H9 (cell line): ENCODE results near the gene PHLPP2. TPM values are rescaled to one million over a fixed set of nuclear protein-coding genes. Genes with fewer than 3 reads are reported as not detected.

Source experiments
- DNase-seq: peaks from one replicate; pipeline ENCODE4 v3.0.0-alpha.2; 2017
- H2AFZ ChIP-seq: one replicate; pipeline ENCODE4 v1.6.1; 2013; ENCODE audit warnings: mild to moderate bottlenecking, low read length, control low read depth, moderate library complexity
- H2AK5ac ChIP-seq: 2 replicates; pipeline ENCODE4 v1.6.1; 2013; ENCODE audit warnings: low read length, control low read depth, mixed read lengths; ENCODE audit not compliant: insufficient read length
- H2BK120ac ChIP-seq: one replicate; pipeline ENCODE4 v1.6.1; 2013; ENCODE audit warnings: low read depth, mild to moderate bottlenecking, low read length, control low read depth, inconsistent platforms; ENCODE audit not compliant: poor library complexity, severe bottlenecking
- H2BK12ac ChIP-seq: 2 replicates; pipeline ENCODE4 v1.6.1; 2013; ENCODE audit warnings: low read length, control low read depth, mixed read lengths, low read depth; ENCODE audit not compliant: insufficient read length
- H2BK15ac ChIP-seq: 2 replicates; pipeline ENCODE4 v1.6.1; 2013; ENCODE audit warnings: low read depth, low read length, control low read depth
- H2BK20ac ChIP-seq: one replicate; pipeline ENCODE4 v1.6.1; 2013; ENCODE audit warnings: low read depth, mild to moderate bottlenecking, low read length, control low read depth, inconsistent platforms; ENCODE audit not compliant: poor library complexity, severe bottlenecking
- H2BK5ac ChIP-seq: 2 replicates; pipeline ENCODE4 v1.6.1; 2013; ENCODE audit warnings: low read length, control low read depth, mixed read lengths; ENCODE audit not compliant: insufficient read length
- H3K14ac ChIP-seq: 2 replicates; pipeline ENCODE4 v1.6.1; 2013; ENCODE audit warnings: low read length, control low read depth; ENCODE audit not compliant: insufficient read depth
- H3K18ac ChIP-seq: 2 replicates; pipeline ENCODE4 v1.6.1; 2013; ENCODE audit warnings: low read depth, mild to moderate bottlenecking, mixed read lengths, low read length, control low read depth; ENCODE audit not compliant: insufficient read length
- H3K23ac ChIP-seq: 2 replicates; pipeline ENCODE4 v1.6.1; 2013; ENCODE audit warnings: low read length, control low read depth, mixed read lengths, low read depth; ENCODE audit not compliant: insufficient read length
- H3K23me2 ChIP-seq: 2 replicates; pipeline ENCODE4 v1.6.1; 2013; ENCODE audit warnings: low read depth, mild to moderate bottlenecking, mixed read lengths, low read length, control low read depth; ENCODE audit not compliant: insufficient read length, poor library complexity, severe bottlenecking
- H3K27ac ChIP-seq: 2 replicates; pipeline ENCODE4 v1.5.1; 2013; ENCODE audit warnings: low read length, control low read depth, mixed read lengths, low read depth; ENCODE audit not compliant: insufficient read length
- H3K27me3 ChIP-seq: 2 replicates; pipeline ENCODE4 v1.6.1; 2013; ENCODE audit warnings: low read length, control low read depth, inconsistent platforms; ENCODE audit not compliant: insufficient read depth
- H3K4ac ChIP-seq: 2 replicates; pipeline ENCODE4 v1.6.1; 2013; ENCODE audit warnings: low read depth, mild to moderate bottlenecking, control low read depth, inconsistent platforms, low read length, moderate library complexity
- H3K4me1 ChIP-seq: 2 replicates; pipeline ENCODE4 v1.6.1; 2013; ENCODE audit warnings: low read length, control low read depth, inconsistent platforms; ENCODE audit not compliant: insufficient read depth
- H3K4me2 ChIP-seq: 2 replicates; pipeline ENCODE4 v1.6.1; 2013; ENCODE audit warnings: low read length, control low read depth, mixed read lengths; ENCODE audit not compliant: insufficient read length, insufficient read depth
- H3K56ac ChIP-seq: 2 replicates; pipeline ENCODE4 v1.6.1; 2013; ENCODE audit warnings: low read depth, mild to moderate bottlenecking, mixed read lengths, low read length, control low read depth; ENCODE audit not compliant: insufficient read length
- H3K79me1 ChIP-seq: 2 replicates; pipeline ENCODE4 v1.6.1; 2013; ENCODE audit warnings: low read depth, mild to moderate bottlenecking, moderate library complexity, low read length, control low read depth, inconsistent platforms; ENCODE audit not compliant: insufficient read depth, poor library complexity, severe bottlenecking
- H3K79me2 ChIP-seq: 2 replicates; pipeline ENCODE4 v1.6.1; 2013; ENCODE audit warnings: low read length, control low read depth, inconsistent platforms; ENCODE audit not compliant: insufficient read depth
- H3K9ac ChIP-seq: 2 replicates; pipeline ENCODE4 v1.6.1; 2013; ENCODE audit warnings: low read length, control low read depth, mixed read lengths; ENCODE audit not compliant: insufficient read length; ENCODE audit errors: extremely low read depth
- H3K9me3 ChIP-seq: one replicate; pipeline ENCODE4 v1.6.1; 2013; ENCODE audit warnings: low read depth, low read length, inconsistent platforms; ENCODE audit not compliant: control insufficient read depth
- H3T11ph ChIP-seq: one replicate; pipeline ENCODE4 v1.6.1; 2013; ENCODE audit warnings: mild to moderate bottlenecking, low read length, control low read depth, inconsistent platforms
- H4K20me1 ChIP-seq: one replicate; pipeline ENCODE4 v1.6.1; 2013; ENCODE audit not compliant: control insufficient read depth, insufficient read length, insufficient read depth
- H4K5ac ChIP-seq: 2 replicates; pipeline ENCODE4 v1.6.1; 2013; ENCODE audit warnings: low read depth, mild to moderate bottlenecking, mixed read lengths, low read length, control low read depth; ENCODE audit not compliant: insufficient read length
- H4K8ac ChIP-seq: replicated peaks from 2 replicates; pipeline ENCODE4 v1.6.1; 2013; ENCODE audit warnings: low read length, control low read depth, mixed read lengths, low read depth; ENCODE audit not compliant: insufficient read length
- H4K91ac ChIP-seq: 2 replicates; pipeline ENCODE4 v1.6.1; 2013; ENCODE audit warnings: low read depth, mild to moderate bottlenecking, moderate library complexity, mixed read lengths, low read length, control low read depth; ENCODE audit not compliant: insufficient read length
- H3K27ac Mint-ChIP-seq, 3 experiments: 2 replicates in 2 of 3; 3 replicates in 1 of 3; pipeline ENCODE4 v1.8.0; 2020 to 2021; ENCODE audit warnings: mixed read lengths in 3 of 3, mild to moderate bottlenecking in 1 of 3, moderate library complexity in 1 of 3
- H3K27me3 Mint-ChIP-seq: 2 replicates; pipeline ENCODE4 v1.8.0; 2021; ENCODE audit warnings: low read depth, mild to moderate bottlenecking, moderate library complexity, mixed read lengths
- H3K36me3 Mint-ChIP-seq, 3 experiments: 2 replicates in 2 of 3; 3 replicates in 1 of 3; pipeline ENCODE4 v1.8.0; 2020 to 2021; ENCODE audit warnings: low read depth in 3 of 3, mixed read lengths in 3 of 3; ENCODE audit not compliant: insufficient read depth in 1 of 3
- H3K4me1 Mint-ChIP-seq, 2 experiments: 2 replicates each; pipeline ENCODE4 v1.8.0; 2020; ENCODE audit warnings: mixed read lengths in 2 of 2
- H3K4me3 Mint-ChIP-seq, 2 experiments: 2 replicates in 1 of 2; 3 replicates in 1 of 2; pipeline ENCODE4 v1.8.0; 2020 to 2021; ENCODE audit warnings: mild to moderate bottlenecking in 2 of 2, mixed read lengths in 2 of 2, moderate library complexity in 1 of 2
- H3K9me3 Mint-ChIP-seq, 2 experiments: 2 replicates in 1 of 2; 3 replicates in 1 of 2; pipeline ENCODE4 v1.8.0; 2020; ENCODE audit warnings: mild to moderate bottlenecking in 2 of 2, mixed read lengths in 2 of 2, moderate library complexity in 1 of 2
- CTCF ChIP-seq: fragments of 200-600 bp; sonication (generic); conservative IDR thresholded peaks from 3 replicates; pipeline ENCODE4 v1.8.0; 2021; ENCODE audit warnings: antibody characterized with exemption, mild to moderate bottlenecking
- WGBS: extraction: QIAGEN DNeasy Blood & Tissue Kit; methylation state at CpG from one replicate; pipeline ENCODE4 v1.1.7; 2013; ENCODE audit warnings: missing lambda C conversion rate, low lambda C conversion rate, mixed read lengths; ENCODE audit not compliant: insufficient read length; ENCODE audit errors: extremely low coverage; 5-methylcytosine and 5-hydroxymethylcytosine counted together
- total RNA-seq: library from RNA; stranded (reverse); gene quantifications from 2 replicates; pipeline ENCODE4 v1.2.1, GENCODE V29; 2021

Gene PHLPP2
- total RNA-seq, 1 experiment from 2014 or later, result 23.2 TPM

GRCh38 chr16:71666264-71666663 is 58.2 kb downstream of the PHLPP2 start:
- Histone ChIP-seq H3T11ph (no peak overlapping the region), H3K18ac (no peak overlapping the region), H3K14ac (no peak overlapping the region), H3K27ac (no peak overlapping the region), H4K20me1 (no peaks in the 10 kb centered on the region), H3K23me2 (no peaks in the 10 kb centered on the region), H2BK15ac (no peak overlapping the region), H2AK5ac (no peak overlapping the region), H4K8ac (no peak overlapping the region), H4K5ac (no peak overlapping the region), H3K56ac (no peak overlapping the region), H2BK20ac (no peak overlapping the region), H3K27me3 (no peaks in the 10 kb centered on the region), H3K9me3 (no peaks in the 10 kb centered on the region), H2BK12ac (no peak overlapping the region), H3K9ac (no peak overlapping the region), H2AFZ (no peak overlapping the region), H3K79me1 (no peaks in the 10 kb centered on the region), H2BK120ac (no peak overlapping the region), H4K91ac (no peak overlapping the region), H3K79me2 (no peaks in the 10 kb centered on the region), H3K4me2 (no peak overlapping the region), H3K4me1 (no peaks in the 10 kb centered on the region), H2BK5ac (no peak overlapping the region), H3K23ac (no peak overlapping the region), H3K4ac (no peak overlapping the region)
- no peaks in the 10 kb centered on the region for H3K4me1 Mint-ChIP-seq
- no peaks in the 10 kb centered on the region for H3K27me3 Mint-ChIP-seq
- no peak overlapping the region for H3K4me3 Mint-ChIP-seq
- H3K36me3 Mint-ChIP-seq, result peaks cover 15 to 83% (median 61%) of the 10 kb centered on the region in 3 experiments; a peak in 6 of 7 replicates
- H3K27ac Mint-ChIP-seq, result no peak overlapping the region
- WGBS, result no CpG with 5 or more reads among the region's 1 CpG
- DNase-seq, result no peak
- H3K9me3 Mint-ChIP-seq, result no peaks in the 10 kb centered on the region
- TF ChIP-seq CTCF, result no peak
